Measurements from ENCODE around the gene GFRA1. TPM values are rescaled to one million over a fixed set of nuclear protein-coding genes. Genes with fewer than 3 reads are reported as not detected.

Gene GFRA1
- total RNA-seq, 2 donors from 2014 or later, result 1.6 to 3.1 TPM

DNA sequence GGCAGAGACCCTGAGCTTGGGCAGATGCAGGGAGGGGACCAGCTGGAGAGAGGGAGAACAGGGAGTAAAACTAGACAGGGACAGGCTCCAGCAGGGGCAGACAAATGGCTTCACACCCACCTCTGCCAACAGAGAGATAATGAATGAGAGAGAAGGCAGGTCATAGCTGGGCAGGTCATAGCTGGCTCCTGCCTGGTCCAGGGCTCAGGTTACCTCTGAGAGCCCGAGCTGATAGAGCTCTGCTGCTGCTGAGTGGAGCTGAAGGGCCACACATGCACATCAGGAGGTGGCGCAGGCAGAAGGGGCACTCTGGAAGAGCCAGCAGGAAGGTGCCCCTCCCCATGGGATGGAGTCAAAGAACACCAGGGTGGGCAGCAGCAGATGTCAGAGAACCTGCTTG lies 154.2 kb downstream of the GFRA1 start:
- no peak overlapping the region for H3K4me3 ChIP-seq (ENCODE audit: low read length)
- Mint-ChIP-seq H3K4me1 (peaks cover 7% of the 10 kb centered on the region), H3K36me3 (ENCODE audit: low read depth) (no peaks in the 10 kb centered on the region), H3K27me3 (ENCODE audit: insufficient read depth) (peaks cover 47% of the 10 kb centered on the region), H3K27ac (no peak overlapping the region), H3K4me3 (no peak overlapping the region), H3K9me3 (no peaks in the 10 kb centered on the region)
- no peak overlapping the region for H3K9ac ChIP-seq (ENCODE audit: extremely low read depth, low read length, poor library complexity, severe bottlenecking)
- no peak for DNase-seq
- no peaks in the 10 kb centered on the region for H3K9me3 ChIP-seq (ENCODE audit: control insufficient read depth, low read length)
- H3K27me3 ChIP-seq (ENCODE audit: control insufficient read depth, insufficient read depth, low read length, poor library complexity, severe bottlenecking), result no peaks in the 10 kb centered on the region
- H3K27ac ChIP-seq (ENCODE audit: low read depth, low read length), result no peak overlapping the region
- H3K36me3 ChIP-seq (ENCODE audit: control insufficient read depth, insufficient read depth, low read length), result no peaks in the 10 kb centered on the region
- H3K4me1 ChIP-seq (ENCODE audit: control insufficient read depth, insufficient read depth, low read length), result no peaks in the 10 kb centered on the region
- TF ChIP-seq, protein P1, sequence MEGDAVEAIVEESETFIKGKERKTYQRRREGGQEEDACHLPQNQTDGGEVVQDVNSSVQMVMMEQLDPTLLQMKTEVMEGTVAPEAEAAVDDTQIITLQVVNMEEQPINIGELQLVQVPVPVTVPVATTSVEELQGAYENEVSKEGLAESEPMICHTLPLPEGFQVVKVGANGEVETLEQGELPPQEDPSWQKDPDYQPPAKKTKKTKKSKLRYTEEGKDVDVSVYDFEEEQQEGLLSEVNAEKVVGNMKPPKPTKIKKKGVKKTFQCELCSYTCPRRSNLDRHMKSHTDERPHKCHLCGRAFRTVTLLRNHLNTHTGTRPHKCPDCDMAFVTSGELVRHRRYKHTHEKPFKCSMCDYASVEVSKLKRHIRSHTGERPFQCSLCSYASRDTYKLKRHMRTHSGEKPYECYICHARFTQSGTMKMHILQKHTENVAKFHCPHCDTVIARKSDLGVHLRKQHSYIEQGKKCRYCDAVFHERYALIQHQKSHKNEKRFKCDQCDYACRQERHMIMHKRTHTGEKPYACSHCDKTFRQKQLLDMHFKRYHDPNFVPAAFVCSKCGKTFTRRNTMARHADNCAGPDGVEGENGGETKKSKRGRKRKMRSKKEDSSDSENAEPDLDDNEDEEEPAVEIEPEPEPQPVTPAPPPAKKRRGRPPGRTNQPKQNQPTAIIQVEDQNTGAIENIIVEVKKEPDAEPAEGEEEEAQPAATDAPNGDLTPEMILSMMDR (conservative IDR thresholded peaks at IDR 0.05), result no peak
- whole genome bisulfite sequencing, 2 experiments (ENCODE audit: insufficient coverage in 1 of 2, insufficient read length in 1 of 2), result 92 to 100% methylated on average over 2 of the region's 2 CpGs

GRCh38 chr10:116115797-116116196 lies 157.2 kb downstream of the GFRA1 start:
- TF ChIP-seq, protein P1 (conservative IDR thresholded peaks at IDR 0.05), result no peak
- Histone ChIP-seq H3K4me3 (ENCODE audit: low read length) (no peak overlapping the region), H3K27ac (ENCODE audit: low read depth, low read length) (no peak overlapping the region), H3K9me3 (ENCODE audit: control insufficient read depth, low read length) (no peaks in the 10 kb centered on the region), H3K27me3 (ENCODE audit: control insufficient read depth, insufficient read depth, low read length, poor library complexity, severe bottlenecking) (no peaks in the 10 kb centered on the region), H3K4me1 (ENCODE audit: control insufficient read depth, insufficient read depth, low read length) (no peaks in the 10 kb centered on the region), H3K9ac (ENCODE audit: extremely low read depth, low read length, poor library complexity, severe bottlenecking) (no peak overlapping the region), H3K36me3 (ENCODE audit: control insufficient read depth, insufficient read depth, low read length) (no peaks in the 10 kb centered on the region)
- H3K4me1 Mint-ChIP-seq, result peaks cover 7% of the 10 kb centered on the region
- peaks cover 34% of the 10 kb centered on the region for H3K27me3 Mint-ChIP-seq (ENCODE audit: insufficient read depth)
- H3K36me3 Mint-ChIP-seq (ENCODE audit: low read depth), result no peaks in the 10 kb centered on the region
- DNase-seq, result no peak
- H3K9me3 Mint-ChIP-seq, result no peaks in the 10 kb centered on the region
- 93 to 100% methylated on average over 1 to 5 of the region's 5 CpGs for WGBS, 2 experiments (ENCODE audit: insufficient coverage in 1 of 2, insufficient read length in 1 of 2)
- no peak overlapping the region for H3K4me3 Mint-ChIP-seq
- no peak overlapping the region for H3K27ac Mint-ChIP-seq

- WGBS, 2 experiments (ENCODE audit: insufficient coverage in 1 of 2, insufficient read length in 1 of 2), result 53 to 57% methylated on average over 4 to 5 of the region's 5 CpGs
- H3K4me3 ChIP-seq (ENCODE audit: low read length), result no peak overlapping the region
- Mint-ChIP-seq H3K27me3 (ENCODE audit: insufficient read depth) (peaks cover 33% of the 10 kb centered on the region), H3K4me1 (peaks cover 7% of the 10 kb centered on the region), H3K9me3 (no peaks in the 10 kb centered on the region), H3K27ac (no peak overlapping the region), H3K36me3 (ENCODE audit: low read depth) (no peaks in the 10 kb centered on the region), H3K4me3 (no peak overlapping the region)
- TF ChIP-seq, protein P1 (conservative IDR thresholded peaks at IDR 0.05), result no peak
- DNase-seq, result peak; percentile 68
- no peaks in the 10 kb centered on the region for H3K9me3 ChIP-seq (ENCODE audit: control insufficient read depth, low read length)
- H3K9ac ChIP-seq (ENCODE audit: extremely low read depth, low read length, poor library complexity, severe bottlenecking), result no peak overlapping the region
- no peaks in the 10 kb centered on the region for H3K27me3 ChIP-seq (ENCODE audit: control insufficient read depth, insufficient read depth, low read length, poor library complexity, severe bottlenecking)
- H3K27ac ChIP-seq (ENCODE audit: low read depth, low read length), result no peak overlapping the region
- H3K36me3 ChIP-seq (ENCODE audit: control insufficient read depth, insufficient read depth, low read length), result no peaks in the 10 kb centered on the region
- H3K4me1 ChIP-seq (ENCODE audit: control insufficient read depth, insufficient read depth, low read length), result no peaks in the 10 kb centered on the region
Measured at GRCh38 chr10:116115036-116115641, 157.9 kb downstream of the GFRA1 start.
